ENCODE results near the gene ZBTB25. TPM values are rescaled to one million over a fixed set of nuclear protein-coding genes. Genes with fewer than 3 reads are reported as not detected.

ZBTB25 gene
- total RNA-seq, 1 donor from 2014 or later = 4.7 TPM

- FAIRE-seq (peak; percentile 70), DNase-seq (ENCODE audit: low read depth) (no peak)
- no peak for TF ChIP-seq CTCF (IDR thresholded peaks at IDR 0.05; ENCODE audit: insufficient read depth, low read length, severe bottlenecking)
- Histone ChIP-seq H3K27me3 (ENCODE audit: control insufficient read depth, insufficient read depth, low read length) (no peaks in the 10 kb centered on the region), H3K36me3 (ENCODE audit: control insufficient read depth, insufficient read depth, low read length) (peaks cover 1% of the 10 kb centered on the region), H3K4me3 (ENCODE audit: low read depth, low read length) (no peak overlapping the region)
Measured at GRCh38 chr14:64475585-64476273, 27.9 kb downstream of the ZBTB25 start.

- no peak for TF ChIP-seq CTCF (IDR thresholded peaks at IDR 0.05; ENCODE audit: insufficient read depth, low read length, severe bottlenecking)
- FAIRE-seq = no peak
- no peak for DNase-seq (ENCODE audit: low read depth)
- no peaks in the 10 kb centered on the region for H3K27me3 ChIP-seq (ENCODE audit: control insufficient read depth, insufficient read depth, low read length)
- no peak overlapping the region for H3K4me3 ChIP-seq (ENCODE audit: low read depth, low read length)
- H3K36me3 ChIP-seq (ENCODE audit: control insufficient read depth, insufficient read depth, low read length) = peaks cover 1% of the 10 kb centered on the region
Measured at GRCh38 chr14:64474698-64475097, 28.9 kb downstream of the ZBTB25 start.

- H3K27me3 ChIP-seq (ENCODE audit: control insufficient read depth, insufficient read depth, low read length) = no peaks in the 10 kb centered on the region
- no peak overlapping the region for H3K4me3 ChIP-seq (ENCODE audit: low read depth, low read length)
- no peak for DNase-seq (ENCODE audit: low read depth)
- peaks cover 1% of the 10 kb centered on the region for H3K36me3 ChIP-seq (ENCODE audit: control insufficient read depth, insufficient read depth, low read length)
- no peak for TF ChIP-seq CTCF (IDR thresholded peaks at IDR 0.05; ENCODE audit: insufficient read depth, low read length, severe bottlenecking)
- FAIRE-seq = no peak
Measured at GRCh38 chr14:64474041-64474440, 29.6 kb downstream of the ZBTB25 start.

GRCh38 chr14:64468451-64468850 is 35.2 kb downstream of the ZBTB25 start:
- Histone ChIP-seq H3K27me3 (ENCODE audit: control insufficient read depth, insufficient read depth, low read length) (no peaks in the 10 kb centered on the region), H3K4me3 (ENCODE audit: low read depth, low read length) (no peak overlapping the region), H3K36me3 (ENCODE audit: control insufficient read depth, insufficient read depth, low read length) (no peaks in the 10 kb centered on the region)
- FAIRE-seq (no peak), DNase-seq (ENCODE audit: low read depth) (no peak)
- no peak for TF ChIP-seq CTCF (IDR thresholded peaks at IDR 0.05; ENCODE audit: insufficient read depth, low read length, severe bottlenecking)

GRCh38 chr14:64467566-64467965 is 36.1 kb downstream of the ZBTB25 start:
- Histone ChIP-seq H3K4me3 (ENCODE audit: low read depth, low read length) (no peak overlapping the region), H3K36me3 (ENCODE audit: control insufficient read depth, insufficient read depth, low read length) (no peaks in the 10 kb centered on the region), H3K27me3 (ENCODE audit: control insufficient read depth, insufficient read depth, low read length) (no peaks in the 10 kb centered on the region)
- TF ChIP-seq CTCF (IDR thresholded peaks at IDR 0.05; ENCODE audit: insufficient read depth, low read length, severe bottlenecking) = no peak
- no peak for DNase-seq (ENCODE audit: low read depth)
- FAIRE-seq = no peak

GRCh38 chr14:64467101-64467500 is 36.5 kb downstream of the ZBTB25 start:
- Histone ChIP-seq H3K27me3 (ENCODE audit: control insufficient read depth, insufficient read depth, low read length) (no peaks in the 10 kb centered on the region), H3K36me3 (ENCODE audit: control insufficient read depth, insufficient read depth, low read length) (no peaks in the 10 kb centered on the region), H3K4me3 (ENCODE audit: low read depth, low read length) (no peak overlapping the region)
- no peak for DNase-seq (ENCODE audit: low read depth)
- FAIRE-seq = no peak
- no peak for TF ChIP-seq CTCF (IDR thresholded peaks at IDR 0.05; ENCODE audit: insufficient read depth, low read length, severe bottlenecking)
